Activated CD4-positive, alpha-beta T cell treated with anti-CD3 and anti-CD28 coated beads, Interleukin-2, amount 50 U/mL, for 4 hours (primary cell): ENCODE data around the gene ADPRHL1.
"Not testable (repeated sequence)": the region's sequence is repeated elsewhere in the genome, so short reads cannot be mapped to it uniquely, and the experiment has no call there.

ENCODE experiments used
- DNase-seq, 2 experiments: peaks; one replicate each; pipeline ENCODE4 v3.0.0-alpha.2; 2020

Gene ADPRHL1

DNA sequence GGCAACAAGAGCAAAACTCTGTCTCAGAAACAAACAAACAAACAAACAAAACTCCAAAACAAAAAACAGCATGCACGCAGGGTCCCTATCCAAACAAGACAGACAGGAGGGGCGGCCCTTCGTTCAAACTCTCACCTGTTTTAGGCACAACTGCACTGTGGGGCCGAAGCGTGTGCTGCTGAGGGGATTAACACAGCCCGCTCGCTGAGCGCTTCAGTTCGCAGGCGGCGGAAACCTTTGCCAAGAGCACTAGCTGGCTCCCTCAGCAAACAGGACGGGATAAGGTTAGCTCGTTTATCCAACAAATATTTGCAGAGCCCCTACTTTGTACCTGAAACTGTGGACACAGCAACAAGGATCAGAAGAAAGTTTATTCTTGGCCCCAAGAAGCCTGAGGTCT lies 1.6 kb upstream of the ADPRHL1 start:
- no peak for DNase-seq

DNA sequence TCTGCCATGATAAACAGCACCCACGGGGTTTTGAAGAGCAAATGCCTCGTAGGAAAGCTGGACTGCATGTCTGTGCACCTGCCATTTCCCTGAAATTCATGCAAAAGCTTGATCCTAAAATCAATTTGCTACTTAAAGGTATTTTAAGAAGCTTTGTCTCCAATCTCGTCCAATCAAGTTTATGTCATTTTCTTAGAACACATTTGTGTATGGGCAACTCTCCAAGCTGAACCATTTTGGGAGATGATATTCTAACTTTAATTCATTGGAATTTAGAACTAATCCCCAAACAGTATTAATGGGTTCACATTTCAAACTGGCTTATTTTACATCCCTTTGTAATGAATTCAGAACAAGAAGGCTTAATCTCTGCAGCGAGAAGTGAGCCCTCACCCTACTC lies 822 bp downstream of the ADPRHL1 start:
- no peak for DNase-seq

DNA sequence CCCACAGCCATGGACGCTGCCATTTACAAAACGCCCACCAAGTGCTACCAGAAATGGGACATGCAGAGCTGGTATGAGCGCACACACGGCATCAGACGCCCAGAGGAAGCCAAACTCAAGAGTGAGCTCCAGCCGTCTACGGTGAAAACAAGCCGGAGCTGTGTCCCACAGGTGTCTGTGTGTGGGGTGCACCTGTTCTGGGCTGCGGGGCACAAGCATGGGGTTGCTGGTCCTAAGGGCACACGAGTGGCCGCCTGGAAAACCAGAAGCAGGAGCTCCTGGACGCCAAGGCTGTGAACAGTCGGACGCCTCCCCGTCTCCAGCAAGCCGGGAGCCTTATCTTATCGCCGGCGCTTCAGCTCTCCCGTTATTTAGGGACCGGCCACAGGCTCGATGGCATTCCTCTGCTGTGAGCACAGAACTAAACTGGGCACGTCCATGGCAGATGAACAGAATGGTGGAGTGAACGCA lies 1.3 kb downstream of the ADPRHL1 start:
- DNase-seq = no peak

DNA sequence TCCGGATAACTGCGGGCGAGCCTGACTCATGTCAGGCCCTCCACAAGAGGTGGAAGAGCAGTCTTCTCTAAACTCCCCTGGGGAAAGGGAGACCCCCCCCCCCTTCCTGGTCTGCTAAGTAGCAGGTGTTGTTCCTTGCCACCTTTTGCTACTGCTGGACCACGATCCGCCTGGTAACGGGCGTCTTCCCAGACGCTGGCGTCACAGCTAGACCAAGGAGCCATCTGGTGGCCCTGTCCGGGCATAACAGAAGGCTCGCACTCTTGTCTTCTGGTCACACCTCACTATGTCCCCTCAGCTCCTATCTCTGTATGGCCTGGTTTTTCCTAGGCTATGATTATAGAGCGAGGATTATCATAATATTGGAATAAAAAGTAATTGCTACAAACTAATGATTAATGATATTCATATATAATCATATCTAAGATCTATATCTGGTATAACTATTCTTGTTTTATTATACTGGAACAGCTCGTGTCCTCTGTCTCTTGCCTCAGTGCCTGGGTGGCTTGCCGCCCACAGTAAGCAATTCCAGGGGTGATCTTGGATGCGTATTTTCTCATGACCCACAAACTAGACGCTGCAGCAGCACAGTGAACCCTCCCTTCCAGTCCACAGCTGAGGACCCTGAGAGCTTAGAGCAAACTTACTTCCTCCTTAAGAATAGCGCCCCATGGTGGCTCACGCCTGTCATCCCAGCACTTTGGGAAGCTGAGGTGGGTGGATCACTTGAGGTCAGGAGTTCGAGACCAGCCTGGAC lies 2.2 kb downstream of the ADPRHL1 start:
- DNase-seq = not testable (repeated sequence)

DNA sequence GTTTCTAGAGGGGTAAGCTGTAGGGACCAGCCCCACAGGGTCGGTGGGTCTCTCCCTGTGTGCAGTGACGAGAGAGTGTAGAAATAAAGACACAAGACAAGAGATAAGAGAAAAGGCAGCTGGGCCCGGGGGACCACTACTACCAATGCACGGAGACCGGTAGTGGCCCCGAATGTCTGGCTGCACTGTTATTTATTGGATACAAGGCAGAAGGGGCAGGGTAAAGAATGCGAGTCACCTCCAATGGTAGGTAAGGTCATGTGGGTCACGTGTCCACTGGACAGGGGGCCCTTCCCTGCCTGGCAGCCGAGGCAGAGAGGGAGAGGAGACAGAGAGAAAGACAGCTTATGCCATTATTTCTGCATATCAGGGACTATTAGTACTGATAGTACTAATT lies 2.9 kb downstream of the ADPRHL1 start:
- not testable (repeated sequence) for DNase-seq

DNA sequence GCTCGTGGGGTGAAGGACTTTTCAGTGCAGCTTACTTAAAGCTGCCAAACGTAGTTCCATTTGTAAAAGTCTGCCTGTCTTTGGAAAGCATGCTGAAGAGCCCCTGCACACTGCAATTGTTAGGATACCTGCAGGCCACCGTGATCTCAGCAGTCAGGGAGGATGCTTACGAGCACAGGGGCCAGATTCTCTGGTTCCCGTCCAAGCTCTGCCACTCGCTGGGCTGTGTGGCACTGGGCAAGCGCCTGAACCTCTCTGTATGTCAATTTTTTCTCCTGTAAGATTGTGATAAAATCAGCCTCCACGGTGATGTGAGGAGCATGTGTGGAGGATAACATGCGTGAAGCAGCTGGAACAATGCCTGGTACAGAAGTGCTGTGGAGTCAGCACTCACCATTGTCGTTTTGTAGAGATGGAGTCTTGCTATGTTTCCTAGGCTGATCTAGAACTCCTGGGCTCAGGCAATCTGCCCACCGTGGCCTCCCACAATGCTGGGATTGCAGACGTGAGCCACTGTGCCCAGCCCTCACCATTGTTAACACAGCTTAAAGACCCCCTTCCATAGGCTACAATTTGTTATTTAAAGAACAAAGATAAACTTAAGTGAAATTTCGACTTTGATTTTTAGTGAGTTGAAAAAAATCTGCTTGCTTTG lies 3.5 kb downstream of the ADPRHL1 start:
- DNase-seq = no peak

DNA sequence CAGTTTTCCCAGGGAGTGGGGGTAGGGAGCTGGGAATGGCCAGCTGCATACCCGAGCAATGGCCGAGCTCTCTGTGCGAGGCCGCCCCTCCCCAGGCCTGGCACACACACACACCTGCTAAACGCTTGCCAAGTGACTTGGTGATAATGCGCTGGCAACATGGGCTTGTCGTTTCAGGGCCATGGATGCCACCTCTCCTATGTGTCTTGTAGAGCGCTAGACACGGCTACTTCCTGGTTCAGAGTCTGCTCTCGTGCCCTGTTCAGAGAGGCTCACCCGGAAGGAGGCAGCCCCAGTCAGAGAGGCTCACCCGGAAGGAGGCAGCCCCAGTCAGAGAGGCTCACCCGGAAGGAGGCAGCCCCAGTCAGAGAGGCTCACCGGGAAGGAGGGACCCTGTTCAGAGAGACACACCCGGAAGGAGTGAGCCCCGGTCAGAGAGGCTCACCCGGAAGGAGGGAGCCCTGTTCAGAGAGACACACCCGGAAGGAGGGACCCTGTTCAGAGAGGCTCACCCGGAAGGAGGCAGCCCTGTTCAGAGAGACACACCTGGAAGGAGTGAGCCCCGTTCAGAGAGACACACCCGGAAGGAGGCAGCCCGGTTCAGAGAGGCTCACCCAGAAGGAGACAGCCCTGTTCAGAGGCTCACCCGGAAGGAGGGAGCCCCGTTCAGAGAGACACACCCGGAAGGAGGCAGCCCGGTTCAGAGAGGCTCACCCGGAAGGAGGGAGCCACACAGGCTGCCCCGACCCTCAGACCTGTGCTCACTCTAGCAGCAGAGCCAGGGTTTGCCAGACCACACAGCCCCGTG lies 4.2 kb downstream of the ADPRHL1 start:
- peak; percentile 62 to 68 for DNase-seq

DNA sequence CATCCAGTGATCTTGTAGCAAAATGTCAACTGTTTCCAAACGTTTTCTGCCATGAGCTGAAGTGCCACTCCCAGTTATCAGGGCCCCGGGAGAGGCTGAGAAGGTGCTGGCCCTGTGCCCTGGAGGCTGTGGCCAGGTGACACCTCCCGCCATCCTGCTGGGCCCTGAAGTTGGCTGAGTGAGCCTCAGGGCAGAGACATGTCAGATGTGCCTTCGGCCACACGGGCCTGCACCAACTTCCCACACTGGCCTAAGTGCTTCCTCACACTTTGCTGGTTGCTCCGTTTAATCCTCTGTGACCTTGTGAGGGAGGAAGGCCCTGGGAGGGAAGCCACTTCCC lies 4.8 kb downstream of the ADPRHL1 start:
- no peak for DNase-seq

DNA sequence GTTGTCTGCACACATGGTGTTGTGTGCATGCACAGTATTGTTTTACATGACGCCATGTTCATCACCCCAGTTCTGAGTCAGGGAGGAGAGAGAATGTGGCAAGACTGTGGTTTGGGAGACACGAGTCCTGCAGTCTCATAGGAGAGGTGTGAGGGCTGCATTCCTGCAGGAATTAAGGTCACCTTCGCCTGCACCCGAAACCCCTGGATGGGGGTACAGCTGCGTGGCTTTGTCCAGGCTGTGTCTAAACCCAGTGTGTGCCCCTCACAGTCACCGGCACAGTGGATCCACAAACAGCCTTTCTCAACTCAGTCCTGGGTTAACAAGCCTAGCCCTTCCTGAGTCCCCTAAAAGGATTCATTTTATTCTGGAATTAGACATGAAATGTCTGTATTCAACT lies 5.7 kb downstream of the ADPRHL1 start:
- DNase-seq = no peak

DNA sequence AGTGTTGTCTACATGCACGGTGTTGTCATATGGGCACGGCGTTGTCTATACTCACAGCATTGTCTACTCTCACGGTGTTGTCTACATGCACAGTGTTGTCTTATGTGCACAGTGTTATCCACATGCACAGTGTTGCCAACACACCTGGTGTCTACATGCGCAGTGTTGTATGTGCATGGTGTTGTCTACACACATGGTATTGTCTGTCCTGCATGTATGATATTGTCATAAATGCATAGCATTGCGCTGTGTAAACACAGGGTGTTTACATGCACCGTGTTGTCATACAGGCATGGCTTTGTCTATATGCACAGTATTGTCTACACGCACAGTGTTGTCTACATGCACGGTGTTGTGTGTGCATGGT lies 6.8 kb downstream of the ADPRHL1 start:
- no peak for DNase-seq

DNA sequence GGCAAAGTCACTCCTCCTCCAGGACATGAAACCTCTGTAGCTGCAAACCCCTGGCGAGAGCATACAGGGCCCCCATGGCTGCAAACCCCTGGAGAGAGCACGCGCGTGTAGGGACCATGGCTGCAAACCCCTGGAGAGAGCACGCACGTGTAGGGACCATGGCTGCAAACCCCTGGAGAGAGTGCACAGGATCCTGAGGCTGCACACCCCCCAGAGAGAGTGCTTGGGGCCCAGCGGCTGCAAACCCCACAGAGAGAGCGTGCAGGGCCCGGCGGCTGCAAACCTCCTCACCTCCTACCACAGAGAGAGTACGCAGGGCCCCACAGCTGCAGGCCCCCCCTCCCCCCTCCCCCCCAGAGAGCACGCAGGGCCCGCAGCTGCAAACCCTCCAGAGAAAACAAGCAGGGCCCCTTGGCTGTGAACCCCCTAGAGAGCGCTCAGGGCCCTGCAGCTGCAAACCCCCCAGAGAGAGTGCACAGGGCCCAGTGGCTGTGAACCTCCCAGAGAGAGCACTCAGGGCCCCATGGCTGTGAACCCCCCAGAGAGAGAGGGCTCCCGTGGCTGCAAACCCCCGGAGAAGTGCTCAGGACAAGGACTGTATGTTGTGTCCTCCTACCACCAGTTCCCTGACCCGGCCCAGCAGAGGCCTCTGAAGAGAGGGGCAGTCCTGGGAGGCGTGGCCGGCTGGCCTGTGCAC lies 7.3 kb downstream of the ADPRHL1 start:
- no peak for DNase-seq

DNA sequence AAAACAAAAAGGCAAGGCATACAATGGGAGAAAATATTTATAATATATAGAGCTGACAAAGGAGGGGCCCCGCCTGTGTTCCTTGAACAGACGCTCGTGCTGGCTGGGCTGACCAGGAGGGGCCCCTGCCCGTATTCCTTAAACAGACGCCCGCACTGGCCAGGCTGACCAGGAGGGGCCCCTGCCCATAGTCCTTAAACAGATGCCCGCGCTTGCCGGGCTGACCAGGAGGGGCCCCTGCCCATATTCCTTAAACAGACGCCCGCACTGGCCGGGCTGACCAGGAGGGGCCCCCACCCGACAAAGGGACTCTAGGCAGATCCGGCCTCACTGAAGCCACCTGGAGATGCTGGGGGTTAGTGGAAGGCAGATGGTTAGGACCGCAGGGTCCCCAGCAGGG lies 9.3 kb downstream of the ADPRHL1 start:
- no peak for DNase-seq

DNA sequence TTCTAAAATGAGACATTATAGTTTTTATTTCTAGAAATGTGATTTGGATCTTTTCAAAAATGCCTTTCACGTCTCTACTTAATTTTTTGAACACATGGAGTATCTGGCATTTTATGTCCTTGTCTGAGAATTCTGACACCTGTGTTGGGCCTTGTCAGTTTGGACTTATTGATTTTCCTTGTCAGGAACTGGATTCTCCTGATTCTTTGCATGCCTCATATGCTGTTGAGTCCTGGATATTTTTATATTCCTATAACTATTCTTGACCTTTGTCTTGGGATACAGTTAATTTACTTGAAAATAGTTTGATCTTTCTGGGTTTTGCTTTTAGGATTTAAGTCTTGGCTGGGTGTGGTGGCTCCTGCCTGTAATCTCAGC lies 10.3 kb downstream of the ADPRHL1 start:
- no peak for DNase-seq

DNA sequence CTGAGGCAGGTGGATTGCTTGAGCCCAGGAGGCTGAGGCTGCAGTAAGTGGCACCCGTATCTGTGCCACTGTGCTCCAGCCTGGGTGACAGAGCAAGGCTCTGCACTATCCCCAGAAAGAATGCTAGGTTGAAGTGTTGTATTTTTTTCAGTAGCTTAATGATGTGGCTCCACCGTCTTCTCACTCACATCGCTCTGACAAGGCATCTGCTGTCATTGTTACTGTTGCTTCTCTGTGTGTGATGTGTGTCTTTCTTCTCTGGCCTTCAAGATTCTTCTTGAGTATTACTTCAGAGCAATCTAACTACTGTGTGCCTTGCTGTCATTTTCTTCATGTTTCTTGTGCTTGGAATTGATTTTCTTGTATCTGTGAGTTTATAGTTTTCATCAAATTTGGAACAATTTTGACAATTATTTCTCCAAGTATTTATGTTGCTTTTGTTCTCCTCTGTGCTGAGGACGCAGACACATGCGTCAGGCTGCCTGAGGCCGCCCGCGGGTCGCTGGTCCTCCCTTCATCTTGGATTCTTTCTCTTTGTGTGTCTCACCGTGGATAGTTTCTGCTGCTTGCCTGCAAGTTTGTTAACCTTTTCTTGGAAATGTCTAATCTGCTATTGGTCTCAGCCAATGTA lies 10.8 kb downstream of the ADPRHL1 start:
- no peak for DNase-seq

DNA sequence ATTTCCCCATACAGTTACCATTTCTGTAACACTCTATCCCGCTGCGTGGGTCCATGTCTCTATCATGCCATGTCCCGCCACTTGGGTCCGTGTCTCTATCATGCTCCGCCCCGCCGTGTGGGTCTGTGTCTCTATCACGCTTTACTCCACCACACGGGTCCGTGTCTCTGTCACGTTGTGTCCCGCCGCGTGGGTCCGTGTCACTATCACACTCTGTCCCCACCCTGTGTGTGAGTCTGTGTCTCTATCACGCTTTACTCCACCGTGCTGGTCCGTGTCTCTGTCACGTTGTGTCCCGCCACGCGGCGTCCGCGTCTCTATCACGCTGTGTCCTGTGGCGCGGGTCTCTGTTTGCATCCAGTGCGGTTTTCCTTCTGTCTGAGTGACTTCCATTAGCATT lies 11.6 kb downstream of the ADPRHL1 start:
- DNase-seq = no peak

DNA sequence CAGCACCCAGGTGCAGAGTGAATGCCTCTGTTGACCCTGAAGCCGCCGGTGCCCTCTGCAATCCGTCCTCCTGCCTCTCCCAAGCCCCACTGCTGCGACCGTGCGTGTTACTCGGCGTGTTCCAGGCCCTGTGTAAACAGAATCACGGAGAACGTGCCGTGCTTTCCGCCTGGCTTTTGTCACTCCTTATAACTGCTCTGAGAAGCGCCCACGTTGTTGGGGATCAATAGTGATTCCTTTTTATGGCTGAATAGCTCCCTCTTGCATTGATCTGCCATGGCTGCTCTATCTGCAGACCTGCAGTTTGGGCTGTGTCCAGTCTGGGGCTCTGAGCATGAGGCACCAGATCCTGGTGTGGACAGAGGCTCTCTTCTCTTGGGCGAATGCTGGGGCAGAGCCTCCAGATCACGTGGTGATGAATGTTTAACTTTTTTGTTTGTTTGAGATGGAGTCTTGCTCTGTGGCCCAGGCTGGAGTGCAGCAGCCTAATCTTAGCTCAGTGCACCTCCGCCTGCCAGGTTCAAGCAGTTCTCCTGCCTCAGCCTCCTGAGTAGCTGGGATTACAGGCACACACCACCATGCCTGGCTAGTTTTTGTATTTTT lies 15.8 kb downstream of the ADPRHL1 start:
- DNase-seq = no peak

DNA sequence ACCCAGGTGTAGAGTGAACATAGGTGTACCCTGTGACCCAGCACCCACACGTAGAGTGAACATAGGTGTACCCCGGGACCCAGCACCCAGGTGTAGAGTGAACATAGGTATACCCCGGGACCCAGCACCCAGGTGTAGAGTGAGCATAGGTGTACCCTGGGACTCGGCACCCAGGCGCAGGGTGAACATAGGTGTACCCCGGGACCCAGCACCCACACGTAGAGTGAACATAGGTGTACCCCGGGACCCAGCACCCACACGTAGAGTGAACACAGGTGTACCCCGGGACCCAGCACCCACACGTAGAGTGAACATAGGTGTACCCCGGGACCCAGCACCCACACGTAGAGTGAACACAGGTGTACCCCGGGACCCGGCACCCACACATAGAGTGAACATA lies 16.4 kb downstream of the ADPRHL1 start:
- not testable (repeated sequence) for DNase-seq

DNA sequence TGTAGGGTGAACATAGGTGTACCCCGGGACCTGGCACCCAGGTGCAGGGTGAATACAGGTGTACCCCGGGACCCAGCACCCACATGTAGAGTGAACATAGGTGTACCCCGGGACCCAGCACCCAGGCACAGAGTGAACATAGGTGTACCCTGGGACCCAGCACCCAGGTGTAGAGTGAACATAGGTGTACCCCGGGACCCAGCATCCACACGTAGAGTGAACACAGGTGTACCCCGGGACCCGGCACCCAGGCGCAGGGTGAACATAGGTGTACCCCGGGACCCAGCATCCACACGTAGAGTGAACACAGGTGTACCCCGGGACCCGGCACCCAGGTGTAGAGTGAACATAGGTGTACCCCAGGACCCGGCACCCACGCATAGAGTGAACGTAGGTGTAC lies 17.4 kb downstream of the ADPRHL1 start:
- DNase-seq = not testable (repeated sequence)

DNA sequence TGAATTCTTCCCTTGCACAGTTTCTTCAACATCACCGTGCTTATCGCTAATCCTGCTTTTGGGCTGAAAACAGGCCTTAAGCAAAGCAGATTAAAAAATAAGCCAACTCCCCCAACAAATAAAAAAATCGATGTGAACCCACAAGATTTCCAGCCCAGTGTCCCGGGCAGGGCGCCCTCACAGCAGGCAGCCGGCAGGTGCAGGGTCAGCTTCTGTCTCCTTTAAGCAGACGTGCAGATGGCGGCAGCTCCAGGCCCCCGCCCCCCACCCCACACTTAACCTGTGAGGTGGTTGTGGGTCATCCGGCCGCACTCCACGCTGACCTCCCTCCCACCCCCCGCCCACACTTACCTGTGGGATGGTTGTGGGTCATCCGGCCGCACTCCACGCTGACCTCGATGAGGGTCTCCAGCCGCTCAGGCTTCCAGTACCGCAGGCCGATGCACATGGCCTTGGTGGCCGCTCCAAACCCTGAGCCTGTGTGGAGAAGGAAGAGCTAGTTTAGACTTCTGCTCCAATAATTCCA lies 19.8 kb downstream of the ADPRHL1 start:
- no peak for DNase-seq

DNA sequence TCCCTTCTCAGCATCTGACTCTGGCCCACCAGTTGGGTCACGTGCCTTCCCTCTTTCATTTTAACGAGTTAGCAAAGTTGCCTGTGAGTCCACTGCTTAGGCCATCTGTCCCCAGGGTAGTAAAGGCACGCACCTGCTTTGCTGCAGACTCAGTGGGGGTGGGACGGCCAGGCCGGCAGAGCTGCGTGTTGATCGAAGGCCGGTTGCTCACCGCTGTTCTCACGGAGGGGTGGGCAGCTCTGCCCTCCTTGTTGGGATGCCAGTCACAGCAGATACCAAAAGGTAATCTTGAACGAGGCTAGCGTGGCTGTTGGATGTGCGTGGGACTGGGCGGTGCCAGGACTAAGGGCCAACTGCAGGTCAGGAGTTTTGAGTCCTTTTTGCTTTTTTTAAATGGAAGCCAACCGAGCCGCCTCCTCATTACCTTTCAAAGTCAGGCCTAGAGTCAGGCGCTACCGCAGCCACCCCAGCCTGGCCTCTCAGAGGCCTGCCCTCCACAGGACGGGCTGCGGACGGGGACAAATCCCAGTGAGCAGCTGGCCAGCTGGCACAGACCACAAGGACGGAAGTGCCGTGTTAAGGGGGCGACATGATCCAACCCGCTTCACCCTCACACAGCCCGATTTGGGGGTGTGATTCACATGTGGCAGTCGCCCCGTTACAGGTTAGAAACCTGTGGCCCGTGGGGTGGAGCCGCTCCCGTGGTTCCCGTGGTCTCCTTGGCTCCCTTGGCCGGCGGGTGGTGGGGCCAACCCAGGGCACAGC lies 20.6 kb downstream of the ADPRHL1 start:
- DNase-seq = no peak

DNA sequence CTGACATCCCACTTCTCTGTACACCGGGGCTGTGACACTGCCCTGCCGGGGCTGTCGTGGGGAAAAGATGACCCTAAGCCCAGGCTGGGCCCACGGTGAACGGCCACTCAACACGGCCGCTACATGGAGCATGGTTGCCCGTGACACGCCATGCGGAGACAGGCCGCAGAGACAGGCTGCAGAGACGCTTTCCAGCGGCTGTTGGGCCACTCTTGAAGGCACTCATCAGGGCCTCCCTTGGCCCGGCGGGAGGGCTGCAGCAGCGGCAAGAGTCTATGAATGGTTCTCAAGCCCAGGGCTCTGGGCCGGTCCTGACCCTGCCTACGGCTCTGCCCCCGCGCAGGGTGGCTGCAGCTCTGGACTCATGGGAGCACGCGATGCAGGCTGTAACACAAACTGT lies 22.1 kb downstream of the ADPRHL1 start:
- no peak for DNase-seq
